Putamen (tissue), 1 donor: Measurements from ENCODE around the gene CHRNE.

Experiments
- DNase-seq: peaks from one replicate; pipeline ENCODE4 v3.0.0-alpha.2; 2016; ENCODE audit warnings: low spot score

CHRNE gene

GRCh38 chr17:4854111-4854681, 48.7 kb downstream of the CHRNE start:
- DNase-seq, result no peak

- DNase-seq, result no peak
Measured at GRCh38 chr17:4853208-4853671, 49.7 kb downstream of the CHRNE start.

- DNase-seq, result no peak
Measured at GRCh38 chr17:4852567-4853207, 50.2 kb downstream of the CHRNE start.

GRCh38 chr17:4851084-4851483, 51.8 kb downstream of the CHRNE start:
- no peak for DNase-seq

GRCh38 chr17:4850246-4850645, 52.7 kb downstream of the CHRNE start:
- no peak for DNase-seq

GRCh38 chr17:4849011-4849536, 53.8 kb downstream of the CHRNE start:
- DNase-seq, result no peak
